GM18507 (cell line): ENCODE results near the gene PCCA.
"Not testable (repeated sequence)": the region's sequence is repeated elsewhere in the genome, so short reads cannot be mapped to it uniquely, and the experiment has no call there.

Source experiments
- DNase-seq: peaks from one replicate; pipeline ENCODE4 v3.0.0; 2011; ENCODE audit warnings: low read depth; ENCODE audit not compliant: insufficient read length; ENCODE audit errors: extremely low spot score
- FAIRE-seq: peaks from 2 replicates; lab custom pipeline; 2011; peaks lifted over from hg19 to GRCh38; lab: Jason Lieb, UNC

Gene PCCA

GRCh38 chr13:100523411-100523810, 434.5 kb downstream of the PCCA start:
- FAIRE-seq, result no peak
- DNase-seq, result no peak

DNA sequence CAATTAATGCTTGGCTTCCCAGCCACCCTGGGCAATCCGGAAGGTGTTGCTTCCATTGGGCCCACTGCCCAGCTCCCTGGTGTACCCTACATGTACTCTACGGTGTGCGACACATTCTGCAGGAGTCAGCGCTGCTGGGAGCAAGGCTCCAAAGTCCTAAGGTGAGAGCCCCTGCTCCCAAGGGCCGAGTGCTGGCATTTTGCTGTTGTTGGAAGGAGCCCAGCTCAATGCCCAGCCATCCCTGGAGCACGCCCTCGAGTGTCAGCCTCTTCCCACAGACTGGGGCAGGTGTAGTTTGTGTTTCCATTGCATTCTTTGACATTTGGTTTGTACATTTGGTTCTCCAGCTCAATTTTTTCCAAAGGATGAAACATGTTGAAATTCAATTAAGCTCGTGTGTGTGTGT, 435.1 kb downstream of the PCCA start:
- FAIRE-seq (no peak), DNase-seq (no peak)

- not testable (repeated sequence) for DNase-seq, FAIRE-seq
Observed at GRCh38 chr13:100524688-100525087, 435.8 kb downstream of the PCCA start.

DNA sequence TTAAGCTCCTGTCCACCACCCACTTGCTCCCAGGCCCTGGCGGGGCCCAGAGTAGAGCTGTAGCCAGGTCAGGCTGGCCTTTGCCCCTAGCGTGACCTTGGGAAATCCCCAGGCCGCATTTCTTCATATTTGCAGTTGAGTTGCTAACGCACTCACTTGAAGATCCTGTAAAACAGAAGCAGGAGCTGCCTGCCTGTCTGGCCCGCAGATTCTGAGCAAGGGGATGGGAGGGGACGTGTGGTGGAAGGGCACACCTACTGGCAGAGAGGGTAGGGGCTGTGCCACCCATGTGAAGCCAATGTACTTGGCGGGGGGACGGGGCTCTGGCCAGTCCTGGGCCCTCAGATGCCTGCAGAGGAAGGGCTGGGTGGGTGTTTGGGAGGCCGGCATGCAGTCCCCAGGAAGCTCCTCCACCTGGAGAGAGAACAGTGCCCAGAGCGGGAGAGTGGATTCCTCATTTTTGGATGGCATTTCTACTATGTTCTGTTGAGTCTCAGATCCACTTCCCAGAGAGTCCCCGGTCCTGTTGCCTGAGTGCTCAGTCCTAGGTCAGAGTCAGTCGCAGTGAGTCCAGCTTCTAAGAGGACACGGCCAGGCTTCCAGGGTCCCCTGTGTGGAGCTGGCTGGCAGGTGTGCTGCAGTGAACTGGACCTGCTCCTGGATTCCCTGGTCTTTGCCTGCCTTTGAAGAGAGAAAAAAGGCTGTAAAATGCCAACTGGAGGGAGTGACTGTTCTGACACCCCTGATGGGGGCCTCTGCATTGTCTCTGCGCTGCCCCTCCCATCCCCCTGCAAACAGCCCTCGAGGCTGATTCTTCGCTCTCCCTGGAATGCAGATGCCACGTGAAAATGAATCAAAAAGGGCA, 436.8 kb downstream of the PCCA start:
- no peak for FAIRE-seq
- DNase-seq, result no peak

DNA sequence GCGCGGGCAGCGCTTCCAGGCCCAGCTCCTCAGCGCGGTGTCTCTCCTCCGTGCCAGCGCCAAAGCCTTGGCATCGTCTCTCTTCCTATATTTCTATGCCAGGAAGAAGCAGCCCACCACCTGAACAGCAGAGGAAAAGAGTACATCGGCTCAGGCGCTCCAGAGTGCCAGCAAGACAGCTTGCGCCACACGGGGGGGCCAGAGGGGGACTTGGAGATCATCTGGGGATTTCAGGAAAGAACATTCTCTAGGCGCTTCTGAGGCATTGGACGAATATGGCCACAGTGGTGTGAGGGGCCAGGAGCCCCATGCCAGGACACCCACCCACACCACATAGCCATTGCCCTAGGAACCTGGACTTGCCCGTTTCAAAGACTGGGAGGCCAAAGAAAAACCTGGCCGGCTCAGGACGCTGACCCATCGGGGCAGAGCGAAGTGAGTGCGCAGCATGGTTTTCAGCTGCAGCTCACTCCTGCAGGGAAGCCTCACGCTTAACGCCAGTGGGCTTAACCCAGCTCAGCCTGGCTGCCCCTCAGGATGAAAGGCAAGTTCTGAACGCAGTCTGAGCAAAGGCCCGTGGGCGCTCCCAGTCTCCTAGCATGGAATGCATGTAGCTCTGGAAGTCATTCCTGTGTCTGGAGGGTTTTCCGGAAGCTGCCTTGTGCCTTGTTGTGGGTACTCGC, 437.6 kb downstream of the PCCA start:
- no peak for DNase-seq
- no peak for FAIRE-seq

- no peak for DNase-seq
- FAIRE-seq, result no peak
Observed at GRCh38 chr13:100527644-100528043, 438.8 kb downstream of the PCCA start.

DNA sequence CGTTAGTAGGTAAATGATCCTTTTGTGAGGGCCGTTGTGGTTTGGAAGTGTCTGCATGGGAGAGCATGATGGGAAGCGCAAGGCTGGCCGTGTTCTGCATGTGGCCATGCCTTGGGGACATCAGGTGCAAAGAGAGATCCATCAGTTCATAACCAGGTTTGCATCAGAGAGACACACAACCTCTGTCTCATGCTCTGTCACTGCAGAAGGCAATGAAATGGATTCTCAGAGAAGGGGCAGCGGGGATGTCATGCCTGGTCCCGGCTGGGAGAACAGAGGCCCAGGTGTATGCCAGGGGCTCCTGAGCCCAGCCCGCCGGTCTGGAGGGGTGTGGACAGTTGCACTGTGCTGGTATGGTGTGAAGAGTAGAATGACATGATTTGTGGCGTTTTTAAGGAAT, 439.5 kb downstream of the PCCA start:
- no peak for DNase-seq
- no peak for FAIRE-seq

- no peak for DNase-seq
- FAIRE-seq, result no peak
Observed at GRCh38 chr13:100528820-100529219, 439.9 kb downstream of the PCCA start.

DNA sequence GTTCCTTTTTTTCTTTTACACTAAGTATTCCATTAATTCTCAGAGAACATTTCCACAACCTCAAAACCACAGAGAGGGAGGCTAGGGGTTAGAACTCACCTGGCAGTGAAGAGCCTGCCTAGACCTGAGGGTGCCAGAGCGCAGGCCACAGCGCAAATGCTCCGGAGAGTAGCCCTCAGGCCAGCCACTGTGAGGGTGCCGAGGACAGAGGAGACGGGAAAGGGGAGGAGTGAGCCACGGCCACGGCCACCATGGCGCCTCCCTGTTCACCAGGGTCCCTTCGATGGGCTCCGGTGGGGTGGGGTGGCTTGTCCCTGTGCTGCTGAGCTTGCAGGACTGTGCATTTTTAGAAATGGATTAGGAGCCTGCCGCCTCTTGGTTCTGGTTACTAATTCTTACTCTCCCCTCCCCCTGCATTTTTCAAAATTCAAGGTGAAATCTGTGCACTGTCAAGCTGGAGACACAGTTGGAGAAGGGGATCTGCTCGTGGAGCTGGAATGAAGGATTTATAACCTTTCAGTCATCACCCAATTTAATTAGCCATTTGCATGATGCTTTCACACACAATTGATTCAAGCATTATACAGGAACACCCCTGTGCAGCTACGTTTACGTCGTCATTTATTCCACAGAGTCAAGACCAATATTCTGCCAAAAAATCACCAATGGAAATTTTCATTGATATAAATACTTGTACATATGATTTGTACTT, 440.9 kb downstream of the PCCA start:
- no peak for FAIRE-seq

GRCh38 chr13:100530671-100531213, 441.8 kb downstream of the PCCA start:
- FAIRE-seq (no peak), DNase-seq (no peak)

More for the DNA sequence above, 440.9 kb downstream of the PCCA start:
- DNase-seq, result no peak

DNA sequence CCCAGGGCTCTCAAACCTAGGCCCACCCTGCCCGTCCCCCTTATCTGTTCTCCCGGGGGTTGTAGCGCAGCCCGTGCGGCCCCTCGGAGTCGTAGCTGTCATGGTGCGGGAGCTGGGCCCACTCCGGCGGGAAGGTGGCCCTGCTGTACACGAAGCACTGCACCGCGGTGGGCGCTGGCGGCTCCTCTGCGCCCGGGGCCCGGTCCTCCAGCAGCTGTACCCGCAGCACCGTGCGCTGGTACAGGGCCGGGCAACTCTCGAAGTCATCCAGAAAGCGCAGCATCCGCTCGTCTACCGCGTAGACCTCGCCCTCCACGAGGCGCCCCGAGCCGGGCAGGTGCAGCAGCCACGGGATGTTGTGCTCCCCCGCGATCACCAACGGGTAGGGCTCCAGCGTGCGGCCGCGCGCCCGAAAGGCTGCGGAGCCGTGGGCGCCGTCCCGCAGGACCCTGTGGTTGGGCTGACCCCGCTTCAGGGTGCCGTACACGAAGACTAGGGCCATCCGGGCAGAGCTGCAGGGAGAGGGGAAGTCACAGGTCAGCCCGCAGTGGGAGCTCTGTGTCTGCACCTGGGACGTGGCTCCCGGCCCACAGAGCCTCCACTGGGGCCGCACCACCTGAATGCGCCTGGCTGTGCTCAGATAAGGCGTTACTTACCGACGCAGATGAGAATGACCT, 443.3 kb downstream of the PCCA start:
- DNase-seq (no peak), FAIRE-seq (no peak)

DNA sequence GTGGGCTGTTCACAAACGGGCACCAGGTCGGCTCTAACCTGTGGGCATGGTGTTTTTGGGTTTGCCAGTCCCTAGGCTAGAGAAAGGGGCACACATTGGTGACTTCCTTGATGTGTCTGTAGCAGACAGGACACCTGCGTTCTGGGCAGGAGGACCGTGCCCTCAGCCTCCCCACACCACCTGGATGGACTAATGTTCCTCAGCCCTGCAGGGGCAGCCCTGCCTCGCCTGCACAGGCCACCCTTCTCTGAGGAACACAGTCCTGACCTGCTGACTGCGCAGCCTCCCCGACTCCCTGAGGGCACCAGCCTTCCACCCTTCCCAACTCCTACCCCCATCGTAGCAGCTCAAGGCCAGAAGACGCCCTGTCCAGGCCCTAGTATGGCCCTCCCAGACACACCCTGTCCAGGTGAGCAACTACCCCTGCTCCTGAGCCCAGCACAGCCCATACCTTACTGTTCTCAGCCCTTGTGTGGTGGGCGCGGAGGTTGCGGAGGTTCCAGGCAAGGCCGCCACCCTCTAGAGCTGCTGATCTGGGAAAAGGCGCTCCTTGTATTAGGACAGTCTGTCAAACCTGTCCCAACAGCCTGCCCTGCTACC, 444.0 kb downstream of the PCCA start:
- FAIRE-seq, result no peak
- DNase-seq, result no peak

DNA sequence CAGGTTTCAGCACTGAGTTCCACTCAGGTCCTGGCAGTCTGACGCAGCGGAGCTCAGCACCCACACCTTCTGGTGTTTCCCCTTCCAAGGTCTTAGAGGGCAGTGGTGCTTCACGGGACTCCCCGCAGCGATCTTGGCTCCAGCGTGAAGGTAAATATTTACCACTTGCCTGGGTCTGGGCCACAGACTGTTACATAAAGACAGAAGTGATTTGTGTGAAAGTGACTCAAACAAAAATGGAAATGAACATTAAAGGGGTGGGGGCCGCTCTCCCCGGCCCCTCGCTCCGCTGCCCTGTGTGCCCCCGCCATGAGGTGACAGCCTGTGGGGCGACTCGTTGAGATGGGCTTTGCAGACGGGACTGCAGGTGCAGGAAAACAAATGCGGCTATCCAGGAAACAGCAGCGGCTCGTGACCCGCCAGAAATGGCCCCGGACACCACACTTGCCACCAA, 444.7 kb downstream of the PCCA start:
- no peak for DNase-seq
- FAIRE-seq, result no peak

DNA sequence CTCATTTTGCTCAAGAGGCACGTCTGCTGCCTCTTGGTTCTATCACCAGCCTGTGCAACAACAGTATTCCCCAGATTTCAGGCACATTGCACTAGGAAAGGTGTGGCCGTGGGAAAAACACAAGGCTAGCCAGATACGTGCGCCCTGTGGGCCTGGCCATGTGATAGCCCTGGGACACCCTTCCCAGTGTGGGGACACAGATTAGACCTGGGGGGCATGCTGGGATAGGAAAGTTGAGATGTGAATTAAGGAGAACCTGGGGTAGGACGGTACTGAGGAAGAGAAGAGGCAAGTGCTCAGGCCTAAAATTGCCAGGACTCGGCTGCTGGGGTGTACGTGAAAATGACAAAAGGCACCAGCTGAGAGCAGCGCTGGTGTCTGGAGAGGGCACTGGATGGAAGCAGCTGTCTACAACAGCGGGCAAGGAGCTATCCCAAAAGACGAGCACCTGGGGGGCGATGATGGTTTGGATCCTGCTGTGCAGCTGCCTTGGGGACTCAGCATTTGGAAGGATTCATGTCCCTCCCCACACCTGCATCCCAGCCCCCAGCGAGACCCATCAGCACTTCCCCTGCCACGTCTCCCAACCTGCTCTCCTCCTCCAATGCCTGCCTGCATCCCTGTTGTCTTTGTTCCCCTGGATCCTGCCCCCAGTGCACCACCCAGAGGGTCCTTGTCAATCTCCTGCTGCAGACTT, 445.4 kb downstream of the PCCA start:
- no peak for DNase-seq
- no peak for FAIRE-seq

GRCh38 chr13:100534911-100535310, 446.0 kb downstream of the PCCA start:
- FAIRE-seq (no peak), DNase-seq (no peak)

DNA sequence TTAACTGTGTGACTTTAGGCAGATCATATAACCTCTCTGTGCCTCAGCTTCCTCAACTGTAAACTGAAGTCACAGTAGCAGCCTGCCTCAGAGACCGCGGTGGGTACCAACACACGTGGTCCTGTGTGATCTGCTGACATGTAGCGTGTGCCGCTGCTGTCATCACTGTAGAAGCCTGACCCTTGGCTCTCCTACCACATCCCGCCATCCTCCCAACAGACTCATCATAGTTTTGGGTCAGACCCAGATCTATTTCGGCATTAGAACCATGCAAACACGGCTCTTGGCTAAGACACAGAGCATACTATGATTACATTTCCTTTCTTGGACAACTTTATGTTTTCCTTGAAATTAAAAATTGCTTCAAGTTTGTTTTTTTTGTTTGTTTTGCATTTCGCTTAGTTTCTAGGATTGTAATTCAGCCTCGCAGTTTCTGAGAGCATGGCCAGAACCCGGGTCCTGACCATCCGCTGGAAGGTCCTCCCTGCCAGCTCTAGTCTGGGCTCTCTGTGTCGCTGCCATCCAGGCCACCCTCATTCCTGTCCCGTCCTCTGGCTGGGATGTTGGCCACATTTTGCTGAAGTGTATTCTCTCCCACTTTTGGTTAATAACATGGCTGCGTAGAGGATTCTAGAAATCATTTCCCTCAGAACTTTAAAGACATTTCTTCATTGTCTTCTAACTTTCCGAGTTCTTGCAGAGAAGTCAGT, 446.7 kb downstream of the PCCA start:
- DNase-seq, result no peak

DNA sequence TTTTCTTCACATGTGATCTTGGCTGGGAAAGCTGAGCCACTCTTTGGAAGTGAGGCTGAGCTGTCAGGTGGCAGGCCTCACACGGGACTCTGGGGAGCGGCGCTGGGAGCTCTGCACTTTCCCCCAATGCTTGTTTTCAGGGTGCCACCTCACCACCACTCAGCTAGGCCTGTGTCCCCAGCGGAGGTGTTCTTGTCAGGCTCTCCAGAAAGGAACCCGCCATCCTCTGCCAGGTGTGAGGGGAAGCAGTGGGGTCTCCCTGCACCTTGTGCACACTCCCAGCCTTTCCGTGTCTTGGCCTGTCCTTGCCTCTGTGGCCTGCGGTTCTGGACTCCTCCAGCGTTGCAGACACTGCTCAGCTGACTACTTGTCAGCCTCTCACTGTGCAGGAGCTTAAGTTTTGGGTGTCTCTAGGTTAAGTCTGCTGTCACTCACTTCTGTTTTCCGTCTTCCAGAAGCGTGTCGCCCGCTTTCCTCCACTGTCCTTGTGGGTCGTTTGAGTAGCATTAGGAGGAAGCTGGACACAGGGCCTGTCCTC, 447.8 kb downstream of the PCCA start:
- no peak for FAIRE-seq
- no peak for DNase-seq

More for the DNA sequence above, 446.7 kb downstream of the PCCA start:
- no peak for FAIRE-seq

GRCh38 chr13:100537486-100537885, 448.6 kb downstream of the PCCA start:
- DNase-seq (no peak), FAIRE-seq (no peak)
